Stimulated activated naive CD4-positive, alpha-beta T cell (primary cell): ENCODE data around the gene GRB2.
"Not testable (repeated sequence)": the region's sequence is repeated elsewhere in the genome, so short reads cannot be mapped to it uniquely, and the experiment has no call there.

Experiments used
- DNase-seq, 6 experiments: peaks; one replicate each; lab custom pipeline; 2025; lab: John Stamatoyannopoulos, UW

GRB2 gene

GRCh38 chr17:75405365-75406221 is at the start of gene GRB2:
Gene GRB2, minus strand, starts transcription at chr17:75405678. Its CDS starts 12,050 bp downstream, at chr17:75393628.
- peak; percentile 98 to 100 (median 99) for DNase-seq

- DNase-seq: not testable (repeated sequence)
These were observed 49.2 kb upstream of the GRB2 start for GRCh38 chr17:75454672-75455071.

DNA sequence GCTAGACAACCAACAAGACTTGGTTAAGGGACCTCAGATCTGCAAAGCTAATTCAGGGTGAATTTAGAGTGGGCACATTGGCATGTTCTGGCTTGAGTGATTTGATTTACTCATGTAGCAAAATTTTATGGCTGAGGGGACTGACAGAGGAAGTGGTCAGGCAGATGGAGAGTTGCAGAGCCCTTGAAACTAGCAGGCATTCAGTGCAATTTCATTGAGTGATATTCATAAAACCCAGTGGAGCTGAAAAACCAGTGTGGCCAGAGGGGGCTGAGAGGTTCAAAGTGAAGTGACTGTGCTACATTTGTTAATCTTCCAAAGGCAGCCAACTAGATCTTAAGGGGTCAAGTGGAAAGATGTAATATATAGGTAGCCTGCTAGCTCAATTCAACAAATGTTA is 48.7 kb upstream of the GRB2 start:
- DNase-seq: no peak

GRCh38 chr17:75450270-75450669 is 44.8 kb upstream of the GRB2 start:
- DNase-seq: no peak

- DNase-seq: no peak
These were observed 42.7 kb upstream of the GRB2 start for GRCh38 chr17:75447951-75448856.

DNA sequence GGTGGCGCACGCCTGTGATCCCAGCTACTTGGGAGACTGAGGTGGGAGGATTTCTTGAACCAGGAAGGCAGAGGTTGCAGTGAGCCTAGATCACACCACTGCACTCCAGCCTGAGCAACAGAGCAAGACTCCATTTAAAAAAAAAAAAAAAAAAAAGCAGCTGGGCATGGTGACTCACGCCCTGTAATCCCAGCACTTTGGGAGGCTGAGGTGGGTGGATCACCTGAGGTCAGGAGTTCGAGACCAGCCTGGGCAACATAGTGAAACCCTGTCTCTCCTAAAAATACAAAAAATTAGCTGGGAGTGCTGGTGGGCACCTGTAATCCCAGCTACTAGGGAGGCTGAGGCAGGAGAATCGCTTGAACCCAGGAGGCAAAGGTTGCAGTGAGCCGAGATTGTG is 40.4 kb upstream of the GRB2 start:
- not testable (repeated sequence) for DNase-seq

GRCh38 chr17:75445296-75445695 is 39.8 kb upstream of the GRB2 start:
- no peak for DNase-seq

- no peak for DNase-seq
These were observed 37.0 kb upstream of the GRB2 start for GRCh38 chr17:75442168-75443103.

GRCh38 chr17:75440738-75441448 is 35.4 kb upstream of the GRB2 start:
- no peak for DNase-seq

- no peak for DNase-seq
These were observed 33.8 kb upstream of the GRB2 start for GRCh38 chr17:75439287-75439686.

DNA sequence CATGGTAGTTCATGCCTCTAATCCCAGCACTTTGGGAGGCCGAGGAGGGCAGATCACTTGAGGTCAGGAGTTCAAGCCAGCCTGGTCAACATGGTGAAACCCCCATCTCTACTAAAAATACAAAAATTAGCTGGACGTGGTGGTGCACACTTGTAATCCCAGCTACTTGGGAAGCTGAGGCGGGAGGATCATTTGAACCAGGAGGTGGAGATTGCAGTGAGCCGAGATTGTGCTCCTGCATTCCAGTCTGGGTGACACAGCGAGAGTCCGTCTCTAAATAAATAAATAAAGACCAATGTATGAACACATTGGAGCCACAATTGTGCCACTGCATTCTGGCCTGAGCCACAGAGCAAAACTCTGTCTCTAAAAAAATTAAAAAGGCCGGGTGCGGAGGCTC is 31.9 kb upstream of the GRB2 start:
- not testable (repeated sequence) for DNase-seq

GRCh38 chr17:75434433-75434832 is 29.0 kb upstream of the GRB2 start:
- not testable (repeated sequence) for DNase-seq

DNA sequence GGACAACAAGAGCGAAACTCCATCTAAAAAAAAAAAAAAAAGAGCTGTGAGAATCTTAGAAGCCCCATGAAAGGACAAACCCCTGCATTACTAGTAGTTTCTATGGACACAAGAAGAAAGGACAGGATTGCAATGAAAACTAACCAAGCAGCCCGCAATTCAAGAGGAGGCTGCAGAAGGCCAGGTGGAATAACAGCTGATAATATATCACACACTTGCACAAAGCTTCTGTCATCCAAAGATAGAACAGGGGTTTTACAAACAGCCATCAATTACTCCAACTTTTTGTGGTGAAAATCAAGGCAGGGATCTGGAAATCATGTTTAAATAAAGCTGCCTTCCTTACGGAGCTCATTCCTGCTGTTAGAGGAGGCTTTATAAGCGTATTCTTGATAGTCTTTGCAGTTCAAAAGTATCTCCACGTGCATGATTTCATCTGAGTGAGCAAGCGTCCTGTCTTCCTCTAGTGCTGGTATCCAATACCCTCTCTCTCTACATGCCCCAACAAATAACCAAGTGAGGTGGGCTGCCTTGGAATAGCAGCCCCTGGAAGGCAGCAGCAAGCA is 27.8 kb upstream of the GRB2 start:
- DNase-seq: no peak

DNA sequence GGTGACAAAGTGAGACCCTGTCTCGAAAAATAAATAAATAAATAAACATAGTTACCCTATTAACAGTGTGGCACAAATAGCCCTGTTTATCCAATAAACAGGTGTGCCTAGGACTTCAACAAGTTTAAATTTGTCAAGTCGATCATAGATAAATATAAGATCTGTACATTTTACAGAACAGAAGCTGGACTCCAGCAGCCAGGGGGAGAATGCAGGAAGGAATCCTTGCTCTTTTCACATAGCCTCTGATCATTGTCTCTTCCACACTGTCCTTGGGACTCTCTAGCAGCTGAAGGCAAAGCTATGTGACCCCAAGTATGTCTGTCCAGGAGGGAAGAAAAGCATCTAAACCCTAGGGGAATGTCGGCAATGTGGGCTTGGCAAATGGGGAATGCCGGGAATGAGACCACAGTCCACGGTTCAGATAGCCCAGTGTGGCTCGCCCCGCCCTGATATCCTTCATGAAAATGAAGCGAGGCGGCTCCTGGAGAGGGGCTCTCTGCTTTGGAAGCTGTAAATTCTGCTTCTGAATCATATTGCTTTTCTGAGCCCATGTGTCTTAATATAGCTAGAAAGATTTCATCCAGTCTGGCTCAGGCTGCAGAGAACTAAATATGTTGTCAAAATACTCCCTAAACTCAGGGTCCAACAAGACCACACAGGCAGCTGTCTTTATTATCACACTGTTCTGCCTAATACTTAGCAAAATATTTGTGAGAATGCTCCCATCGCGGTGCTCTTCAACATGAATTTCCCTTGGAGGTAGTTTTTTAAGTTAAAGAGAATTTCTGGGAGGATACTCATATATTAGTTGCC is 24.9 kb upstream of the GRB2 start:
- DNase-seq: no peak

GRCh38 chr17:75428543-75429469 is 23.3 kb upstream of the GRB2 start:
- no peak for DNase-seq

DNA sequence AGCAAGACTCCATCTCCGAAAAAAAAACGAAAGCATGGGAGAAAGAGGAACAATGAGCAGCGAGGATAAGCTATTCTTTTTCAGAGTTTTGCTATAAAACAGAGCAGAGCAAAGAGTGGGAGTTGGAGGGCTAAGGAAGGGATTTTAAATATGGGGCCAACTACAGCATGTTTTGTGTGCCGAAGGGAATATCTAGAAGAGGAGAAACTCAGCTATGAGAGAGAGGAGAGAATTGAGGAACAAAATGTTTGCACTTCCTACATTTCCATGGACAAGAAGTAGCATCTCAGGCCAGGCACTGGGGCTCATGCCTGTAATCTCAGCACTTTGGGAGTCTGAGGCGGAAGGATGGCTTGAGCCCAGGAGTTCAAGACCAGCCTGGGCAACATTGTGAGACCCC is 13.1 kb upstream of the GRB2 start:
- no peak for DNase-seq

DNA sequence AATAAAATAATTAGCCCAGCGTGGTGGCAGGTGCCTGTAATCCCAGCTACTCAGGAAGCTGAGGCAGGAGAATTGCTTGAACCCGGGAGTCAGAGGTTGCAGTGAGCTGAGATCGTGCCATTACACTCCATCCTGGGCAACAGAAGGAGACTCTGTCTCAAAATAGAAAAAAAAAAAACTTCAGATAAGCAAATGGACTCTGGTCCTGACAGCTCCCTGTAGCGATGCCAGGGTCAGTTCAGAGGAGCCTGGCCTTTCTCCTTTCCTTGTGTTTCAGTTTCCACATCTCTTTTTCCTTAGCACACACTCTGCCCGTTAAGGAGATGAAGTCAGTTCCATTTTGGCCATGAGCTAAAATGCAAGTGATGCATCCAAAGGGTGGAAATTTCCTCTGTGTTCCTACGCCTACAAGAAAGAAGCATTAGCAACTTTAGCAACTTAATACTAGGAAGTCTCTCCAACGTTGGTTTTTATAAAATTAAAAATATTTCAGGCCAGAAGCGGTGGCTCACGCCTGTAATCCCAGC is 11.6 kb upstream of the GRB2 start:
- no peak for DNase-seq

DNA sequence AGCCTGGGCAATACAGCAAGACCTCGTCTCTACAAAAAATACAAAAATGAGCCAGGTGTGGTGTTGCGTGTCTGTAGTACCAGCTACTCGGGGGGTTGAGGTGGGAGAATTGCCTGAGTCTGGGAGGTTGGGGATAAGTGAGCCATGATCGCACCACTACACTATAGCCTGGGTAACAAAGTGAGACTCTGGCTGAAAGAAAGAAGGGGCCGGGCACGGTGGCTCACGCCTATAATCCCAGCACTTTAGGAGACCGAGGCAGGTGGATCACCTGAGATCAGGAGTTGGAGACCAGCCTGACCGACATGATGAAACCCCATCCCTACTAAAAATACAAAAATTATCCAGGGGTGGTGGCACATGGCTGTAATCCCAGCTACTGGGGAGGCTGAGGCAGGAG is 10.5 kb upstream of the GRB2 start:
- DNase-seq: no peak

DNA sequence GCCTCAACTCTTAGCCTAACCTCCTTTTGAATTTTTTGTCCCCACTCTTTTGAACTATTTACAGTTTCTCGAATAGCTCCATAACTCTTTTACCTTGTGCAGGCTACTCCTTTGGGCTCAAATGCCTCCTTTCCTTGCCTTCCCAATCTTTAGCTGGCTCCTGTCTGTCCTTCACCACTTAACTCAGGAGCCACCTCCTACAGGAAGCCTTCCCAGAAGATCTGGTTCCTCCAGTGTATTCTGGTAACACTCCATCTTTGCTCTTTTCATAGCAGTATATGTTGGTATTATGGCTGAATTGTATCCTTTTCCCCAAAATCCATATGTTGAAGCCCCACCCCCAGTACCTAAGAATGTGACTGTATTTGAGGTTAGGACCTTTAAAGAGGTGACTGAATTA is 9.0 kb upstream of the GRB2 start:
- no peak for DNase-seq
